Motor neuron (in vitro differentiated cells): ENCODE data around the gene NPIPA1. TPM values are rescaled to one million over a fixed set of nuclear protein-coding genes. Genes with fewer than 3 reads are reported as not detected.
A peak's percentile ranks its signal among the peaks of the same experiment; 100 is the strongest.
"Not testable (repeated sequence)": the region's sequence is repeated elsewhere in the genome, so short reads cannot be mapped to it uniquely, and the experiment has no call there.

Experiments
- ATAC-seq, 8 experiments: fragments of 200-7000 bp; cut with Tn5 transposase; replicated peaks in 6 of 8; 2 replicates each; pipeline ENCODE4 v1.8.0; 2021; ENCODE audit warnings: mild to moderate bottlenecking in 8 of 8, moderate library complexity in 8 of 8
- H3K27ac ChIP-seq, 2 donors: fragments of 250-450 bp; sonication (Bioruptor Pico); 2 replicates each; pipeline ENCODE4 v1.9.0; 2021; ENCODE audit warnings: antibody characterized with exemption in 2 of 2, mild to moderate bottlenecking in 2 of 2, moderate library complexity in 1 of 2
- H3K4me1 ChIP-seq, 2 donors: fragments of 250-450 bp; sonication (Bioruptor Pico); replicated peaks in 1 of 2; 2 replicates each; pipeline ENCODE4 v1.6.1; 2021; ENCODE audit warnings: antibody characterized with exemption in 2 of 2, mild to moderate bottlenecking in 2 of 2, moderate library complexity in 1 of 2
- H3K4me3 ChIP-seq, 5 donors: fragments of 250-450 bp; sonication (Bioruptor Pico); 2 replicates each; pipeline ENCODE4 v1.9.0; 2021; ENCODE audit warnings: antibody characterized with exemption in 5 of 5, mild to moderate bottlenecking in 5 of 5, moderate library complexity in 4 of 5
- WGBS, 10 experiments: fragments of 450-650 bp; shearing (Covaris generic); methylation state at CpG; one replicate each; pipeline ENCODE4 v1.0.0; 2022; 5-methylcytosine and 5-hydroxymethylcytosine counted together
- in situ Hi-C, 9 experiments: fragments of 400-800 bp; cut with MboI; loops; one replicate each; pipeline ENCODE4 v1.15.0; 2021; ENCODE audit warnings: low sequenced_read_pairs in 9 of 9, low pct_unique_long_range_greater_than_20kb in 2 of 9; ENCODE audit not compliant: unreplicated experiment in 9 of 9
- total RNA-seq, 8 experiments: library from RNA; unstranded; fragments of 300-600 nt; gene quantifications; 2 replicates each; pipeline versions ENCODE4 v1.2.3 to v1.2.4, GENCODE V29; 2022

The NPIPA1 gene
- 100 to 1,000 TPM in 1 of 8 experiments, 10 to 100 TPM in 7; 31.3 to 116 (median 53.3) TPM for total RNA-seq

DNA sequence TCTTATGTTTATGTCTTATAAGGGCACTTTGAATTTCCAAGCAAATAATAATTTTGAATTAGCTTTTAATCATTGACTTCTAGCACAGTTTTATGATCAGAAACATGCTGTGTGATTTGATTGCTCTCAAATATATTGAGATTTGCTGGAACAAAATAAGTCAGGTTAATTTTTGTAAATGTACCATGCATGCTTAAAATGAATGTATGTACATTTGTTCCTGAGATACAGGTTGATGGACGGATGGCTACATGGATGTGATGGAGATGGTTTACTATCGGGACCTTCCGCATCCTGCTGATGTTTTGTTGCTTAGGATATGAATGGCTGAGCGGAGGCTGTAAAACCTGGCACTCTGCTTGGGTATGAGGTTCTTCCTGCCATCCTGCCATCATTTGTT, at the start of gene NPIPA1:
Gene NPIPA1, plus strand, starts transcription at position 301 of the 400 bp plus-strand sequence. Its CDS starts 0 bp downstream, at position 301.
- WGBS, 10 experiments: no CpG with 5 or more reads among the region's 4 CpGs
- in situ Hi-C loops, ATAC-seq, H3K27ac ChIP-seq, H3K4me3 ChIP-seq, H3K4me1 ChIP-seq: not testable (repeated sequence)

- ATAC-seq, H3K27ac ChIP-seq, H3K4me3 ChIP-seq, in situ Hi-C loops, H3K4me1 ChIP-seq: not testable (repeated sequence)
- WGBS, 10 experiments: no CpG with 5 or more reads among the region's 6 CpGs
These were observed 45.1 kb upstream of the NPIPA1 start for GRCh38 chr16:14892111-14892510.

- in situ Hi-C loops: not testable (repeated sequence)
- no CpG with 5 or more reads among the region's 14 CpGs for WGBS, 10 experiments
These were observed 41.9 kb upstream of the NPIPA1 start for GRCh38 chr16:14895382-14895781.

DNA sequence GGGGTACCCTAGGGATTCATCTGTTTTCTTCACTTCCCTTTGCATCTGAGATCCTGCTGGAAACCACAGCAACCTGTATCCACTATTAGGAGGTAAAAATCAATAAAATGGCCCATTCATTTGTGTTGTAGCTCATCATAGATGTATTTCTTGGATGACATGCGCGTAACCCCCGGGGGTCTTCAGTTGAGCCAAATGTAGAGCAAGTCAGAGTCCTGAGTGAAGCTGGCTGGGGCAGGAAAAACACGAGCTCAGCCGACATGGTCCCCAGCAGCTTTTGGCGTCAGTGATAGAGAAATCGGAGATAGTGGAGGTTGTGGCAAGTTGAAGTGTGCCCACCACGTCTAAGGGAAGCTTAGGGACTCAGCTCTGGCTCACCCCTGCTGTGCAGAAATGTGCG, 41.2 kb upstream of the NPIPA1 start:
- WGBS, 10 experiments: 60 to 73% methylated on average over 1 to 2 of the region's 9 CpGs; no CpG with 5 or more reads in 8 of the 10 experiments

More at GRCh38 chr16:14895382-14895781, 41.9 kb upstream of the NPIPA1 start:
- not testable (repeated sequence) for H3K4me1 ChIP-seq, H3K27ac ChIP-seq, H3K4me3 ChIP-seq
- peak in 2 of 8 experiments; percentile 12 to 17 for ATAC-seq

DNA sequence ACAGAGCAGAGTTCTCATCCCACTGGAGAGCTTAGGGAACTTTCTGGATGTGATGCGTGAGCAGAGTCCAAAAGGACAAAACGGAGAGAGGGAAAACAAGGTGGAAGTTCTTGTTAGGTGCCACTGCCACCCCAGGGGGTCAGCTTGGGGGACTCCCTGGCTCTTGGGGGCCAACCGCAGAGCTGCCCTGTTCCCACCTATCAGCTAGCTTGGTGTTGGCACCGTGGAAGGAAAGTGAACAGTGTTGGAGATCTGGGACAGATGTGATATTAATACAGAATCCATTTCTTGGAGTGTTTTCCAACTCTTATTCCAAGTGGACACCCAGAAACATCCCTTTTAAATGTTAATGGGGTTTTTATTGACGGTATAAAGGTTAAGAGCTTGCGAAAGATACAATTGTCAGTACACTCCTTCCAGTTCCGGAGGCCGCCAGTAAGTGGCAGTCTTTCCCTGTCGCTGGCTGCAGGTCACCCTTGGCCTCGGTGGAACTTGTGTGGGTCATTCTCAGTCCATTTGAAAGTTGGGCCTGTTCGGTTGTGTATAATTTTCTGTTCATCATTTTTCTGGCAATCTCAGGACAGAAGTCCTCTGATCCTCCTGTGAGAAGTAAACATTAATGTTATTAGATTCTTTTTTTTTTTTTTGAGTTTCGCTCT, 40.1 kb upstream of the NPIPA1 start:
- WGBS, 10 experiments: no CpG with 5 or more reads among the region's 12 CpGs
- peak in 6 of 8 experiments; percentile 29 to 63 (median 49) for ATAC-seq
- H3K4me3 ChIP-seq, H3K27ac ChIP-seq, in situ Hi-C loops, H3K4me1 ChIP-seq: not testable (repeated sequence)

More for the DNA sequence above, 41.2 kb upstream of the NPIPA1 start:
- H3K27ac ChIP-seq, in situ Hi-C loops, H3K4me1 ChIP-seq, H3K4me3 ChIP-seq: not testable (repeated sequence)
- peak in 1 of 8 experiments; percentile 46 for ATAC-seq

DNA sequence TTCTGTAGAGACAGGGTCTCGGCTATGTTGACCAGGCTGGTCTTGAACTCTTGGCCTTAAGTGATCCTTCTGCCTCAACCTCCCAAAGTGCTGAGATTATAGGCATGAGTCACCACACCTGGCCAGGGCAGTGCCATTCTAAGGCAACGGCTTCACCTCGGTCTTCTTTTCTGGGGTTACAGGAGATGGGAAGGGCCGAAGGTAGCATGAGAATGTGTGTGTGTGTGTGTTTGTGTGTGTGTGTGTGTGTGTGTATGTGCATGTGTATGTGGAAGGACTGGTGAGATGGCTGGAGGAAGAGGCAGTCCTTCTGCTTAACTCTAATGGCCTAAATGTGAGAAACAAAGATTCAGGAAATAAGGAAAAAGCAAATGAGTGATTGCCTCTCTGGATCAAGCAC, 39.1 kb upstream of the NPIPA1 start:
- H3K4me1 ChIP-seq, ATAC-seq, H3K27ac ChIP-seq, in situ Hi-C loops, H3K4me3 ChIP-seq: not testable (repeated sequence)
- WGBS, 10 experiments: no CpG with 5 or more reads among the region's 4 CpGs

- H3K4me1 ChIP-seq, H3K27ac ChIP-seq, H3K4me3 ChIP-seq, in situ Hi-C loops: not testable (repeated sequence)
- peak in 2 of 8 experiments; percentile 5 to 41 for ATAC-seq
- no CpG with 5 or more reads among the region's 8 CpGs for WGBS, 10 experiments
These were observed 33.9 kb upstream of the NPIPA1 start for GRCh38 chr16:14903191-14903957.

GRCh38 chr16:14909744-14910143, 27.5 kb upstream of the NPIPA1 start:
- H3K27ac ChIP-seq, H3K4me3 ChIP-seq, ATAC-seq, H3K4me1 ChIP-seq, in situ Hi-C loops: not testable (repeated sequence)
- WGBS, 10 experiments: no CpG with 5 or more reads among the region's 4 CpGs

GRCh38 chr16:14910833-14911629, 26.2 kb upstream of the NPIPA1 start:
- in situ Hi-C loops, H3K4me3 ChIP-seq, H3K4me1 ChIP-seq, H3K27ac ChIP-seq: not testable (repeated sequence)
- ATAC-seq: peak; percentile 92 to 96 (median 94)
- WGBS, 10 experiments: no CpG with 5 or more reads among the region's 85 CpGs

DNA sequence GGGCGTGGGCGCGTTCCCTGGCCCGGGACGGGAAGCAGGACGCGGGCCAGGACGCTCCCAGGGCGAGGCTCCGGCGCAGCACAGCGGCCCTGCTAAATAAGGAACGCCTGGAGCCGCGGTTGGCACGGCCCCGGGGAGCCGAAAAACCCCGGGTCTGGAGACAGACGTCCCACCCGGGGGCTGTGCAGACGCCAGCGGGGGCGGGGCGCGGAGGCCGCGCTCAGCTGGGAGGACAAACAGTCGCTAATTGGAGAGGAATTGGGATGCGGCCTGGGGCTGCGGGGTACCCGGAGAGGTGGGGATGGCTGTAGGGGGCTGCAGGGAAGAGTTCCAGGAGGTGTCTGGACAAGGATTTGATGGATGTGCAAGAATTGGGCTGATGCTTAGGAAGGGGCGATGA, 25.3 kb upstream of the NPIPA1 start:
- ATAC-seq, in situ Hi-C loops, H3K4me1 ChIP-seq: not testable (repeated sequence)
- Histone ChIP-seq H3K27ac (peak overlapping the region; percentile 58 to 92), H3K4me3 (peak overlapping the region; percentile 40 to 100 (median 56))
- no CpG with 5 or more reads among the region's 33 CpGs for WGBS, 10 experiments

DNA sequence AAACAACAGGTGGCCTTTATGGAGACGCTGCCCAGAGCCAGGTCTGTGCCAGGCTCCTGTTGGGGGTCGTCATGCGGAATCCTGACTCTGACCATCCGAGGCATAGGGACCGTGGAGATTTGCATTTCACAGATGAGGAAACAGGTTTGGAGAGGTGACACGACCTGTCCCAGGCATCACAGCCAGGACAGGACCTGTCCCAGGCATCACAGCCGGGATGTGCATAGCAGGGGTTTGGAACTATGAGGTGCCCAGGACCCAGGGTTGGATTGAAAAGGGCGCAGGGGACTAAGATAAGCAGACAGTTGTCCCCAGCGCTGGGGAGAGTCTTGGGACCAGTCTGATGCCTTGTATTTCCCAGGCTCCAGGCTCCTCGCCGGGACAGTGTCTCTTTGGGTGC, 24.7 kb upstream of the NPIPA1 start:
- H3K4me3 ChIP-seq, H3K27ac ChIP-seq, in situ Hi-C loops, H3K4me1 ChIP-seq: not testable (repeated sequence)
- no CpG with 5 or more reads among the region's 11 CpGs for whole genome bisulfite sequencing, 10 experiments
- peak in 3 of 8 experiments; percentile 16 to 25 (median 23) for ATAC-seq

DNA sequence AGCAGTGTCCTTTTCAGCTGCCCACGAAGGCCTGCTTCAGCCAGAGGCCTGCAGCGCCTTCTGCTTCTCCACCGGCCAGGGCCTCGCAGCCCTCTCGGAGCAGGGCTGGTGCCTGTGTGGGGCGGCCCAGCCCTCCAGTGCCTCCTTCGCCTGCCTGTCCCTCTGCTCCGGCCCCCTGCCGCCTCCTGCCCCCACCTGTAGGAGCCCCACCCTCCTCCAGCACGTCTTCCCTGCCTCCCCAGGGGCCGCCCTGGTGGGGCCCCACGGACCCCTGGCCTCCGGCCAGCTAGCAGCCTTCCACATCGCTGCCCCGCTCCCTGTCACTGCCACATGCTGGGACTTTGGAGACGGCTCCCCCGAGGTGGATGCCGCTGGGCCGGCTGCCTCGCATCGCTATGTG, 18.7 kb upstream of the NPIPA1 start:
- H3K4me1 ChIP-seq, H3K27ac ChIP-seq, in situ Hi-C loops, H3K4me3 ChIP-seq, ATAC-seq: not testable (repeated sequence)
- WGBS, 10 experiments: no CpG with 5 or more reads among the region's 21 CpGs
